ENCODE results near the gene RALGAPA1.

The RALGAPA1 gene

GRCh38 chr14:35551081-35551480, 258.0 kb downstream of the RALGAPA1 start:
- no peak for DNase-seq

GRCh38 chr14:35549551-35549950, 259.5 kb downstream of the RALGAPA1 start:
- no peak for DNase-seq

GRCh38 chr14:35543006-35543405, 266.1 kb downstream of the RALGAPA1 start:
- no peak for DNase-seq

DNA sequence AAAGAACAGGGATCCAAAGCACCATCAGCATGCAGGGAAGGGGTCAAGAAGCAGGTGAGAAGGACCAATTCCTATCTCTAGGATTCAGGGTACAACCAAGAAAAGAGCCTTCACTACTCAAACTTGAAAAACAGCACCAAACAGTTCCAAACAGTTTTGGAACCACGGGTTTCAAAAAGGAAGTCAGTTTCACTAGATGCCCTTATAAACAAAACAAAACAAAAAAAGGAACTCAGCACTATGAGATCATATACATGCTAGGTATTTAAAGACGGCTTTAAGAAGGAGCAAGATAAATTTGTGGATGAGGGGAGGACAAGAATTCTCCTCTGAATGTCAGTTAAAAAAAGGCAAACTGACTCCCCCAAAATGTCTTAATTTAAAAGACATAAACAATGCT, 269.1 kb downstream of the RALGAPA1 start:
- DNase-seq: no peak

GRCh38 chr14:35535483-35536112, 273.5 kb downstream of the RALGAPA1 start:
- DNase-seq: peak in 11 of 58 donors; percentile 4 to 49 (median 17)

DNA sequence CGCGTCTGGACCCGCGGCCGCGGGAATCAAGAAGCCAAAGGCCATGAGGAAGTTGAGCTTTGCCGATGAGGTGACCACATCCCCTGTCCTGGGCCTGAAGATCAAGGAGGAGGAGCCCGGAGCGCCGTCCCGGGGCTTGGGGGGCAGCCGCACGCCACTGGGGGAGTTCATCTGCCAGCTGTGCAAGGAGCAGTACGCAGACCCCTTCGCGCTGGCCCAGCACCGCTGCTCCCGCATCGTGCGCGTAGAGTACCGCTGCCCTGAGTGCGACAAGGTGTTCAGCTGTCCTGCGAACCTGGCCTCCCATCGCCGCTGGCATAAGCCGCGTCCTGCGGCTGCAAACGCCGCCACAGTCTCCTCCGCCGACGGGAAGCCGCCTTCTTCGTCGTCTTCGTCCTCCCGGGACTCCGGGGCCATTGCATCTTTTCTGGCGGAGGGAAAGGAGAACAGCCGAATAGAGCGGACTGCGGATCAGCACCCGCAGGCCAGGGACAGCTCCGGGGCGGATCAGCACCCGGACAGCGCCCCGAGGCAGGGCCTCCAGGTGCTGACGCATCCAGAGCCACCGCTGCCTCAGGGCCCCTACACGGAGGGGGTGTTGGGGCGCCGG, 274.1 kb downstream of the RALGAPA1 start:
- DNase-seq: peak in 34 of 58 donors; percentile 3 to 49 (median 21)

DNA sequence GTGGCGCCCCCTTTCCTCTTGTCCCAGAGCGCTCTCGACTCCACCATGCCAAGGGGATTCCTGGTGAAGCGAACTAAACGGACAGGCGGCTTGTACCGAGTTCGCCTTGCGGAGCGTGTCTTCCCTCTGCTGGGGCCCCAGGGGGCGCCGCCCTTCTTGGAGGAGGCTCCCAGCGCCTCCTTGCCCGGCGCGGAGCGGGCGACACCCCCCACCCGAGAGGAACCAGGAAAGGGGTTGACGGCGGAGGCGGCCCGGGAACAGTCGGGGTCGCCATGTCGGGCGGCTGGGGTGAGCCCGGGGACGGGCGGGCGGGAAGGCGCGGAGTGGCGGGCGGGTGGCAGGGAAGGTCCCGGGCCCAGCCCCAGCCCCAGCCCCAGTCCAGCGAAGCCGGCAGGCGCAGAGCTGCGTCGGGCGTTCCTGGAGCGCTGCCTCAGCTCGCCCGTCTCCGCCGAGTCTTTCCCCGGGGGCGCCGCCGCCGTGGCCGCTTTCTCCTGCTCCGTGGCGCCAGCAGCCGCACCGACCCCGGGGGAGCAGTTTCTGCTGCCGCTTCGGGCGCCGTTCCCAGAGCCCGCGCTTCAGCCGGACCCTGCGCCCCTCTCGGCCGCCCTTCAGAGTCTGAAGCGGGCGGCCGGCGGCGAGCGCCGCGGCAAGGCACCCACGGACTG, 274.8 kb downstream of the RALGAPA1 start:
- DNase-seq: peak in 7 of 58 donors; percentile 5 to 60 (median 40)

- peak in 52 of 58 donors; percentile 1 to 80 (median 40) for DNase-seq
Measured at GRCh38 chr14:35533357-35534207, 275.5 kb downstream of the RALGAPA1 start, which contains the start of gene INSM2. Gene INSM2 (plus strand): TSS chr14:35534164. CDS start chr14:35534253, 89 bp downstream.

GRCh38 chr14:35532783-35533356, 276.2 kb downstream of the RALGAPA1 start:
- DNase-seq: no peak

DNA sequence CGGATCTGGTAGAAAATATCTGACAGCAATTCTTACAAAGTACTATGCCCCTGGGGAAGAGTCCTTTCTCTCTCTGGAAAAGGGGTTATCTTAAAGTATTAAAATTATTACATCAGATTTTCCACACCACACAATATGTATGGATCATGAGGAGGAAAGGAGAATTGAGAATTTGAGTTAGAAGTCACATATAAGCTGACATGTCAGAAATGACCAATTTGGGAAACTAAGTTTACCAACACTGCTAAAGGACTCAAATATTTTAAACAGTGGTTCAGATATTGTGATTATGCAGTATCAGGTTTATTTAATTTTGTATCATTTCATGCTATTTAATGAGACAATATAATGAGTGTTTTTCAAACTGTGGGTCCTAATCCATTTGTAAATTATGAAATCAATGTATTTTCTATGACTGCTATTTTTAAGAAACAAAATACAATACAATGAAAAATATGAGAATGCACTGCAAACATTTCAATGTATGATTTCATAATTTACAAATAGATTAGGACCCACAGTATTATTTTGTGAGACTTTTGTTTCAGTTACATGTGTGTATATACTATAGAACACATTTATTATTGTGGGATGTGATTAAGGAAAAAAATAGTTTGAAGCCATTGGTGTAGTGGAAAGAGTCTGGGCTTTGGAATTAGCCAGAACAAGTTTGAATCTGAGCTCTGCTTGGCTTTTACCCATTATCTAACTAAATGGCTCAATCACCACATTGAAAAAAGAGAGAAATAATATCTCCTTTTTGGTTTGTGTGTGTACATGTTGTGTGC, 276.9 kb downstream of the RALGAPA1 start:
- DNase-seq: no peak

GRCh38 chr14:35526962-35527361, 282.1 kb downstream of the RALGAPA1 start:
- DNase-seq: no peak

GRCh38 chr14:35525695-35526094, 283.4 kb downstream of the RALGAPA1 start:
- DNase-seq: no peak

- DNase-seq: no peak
Measured at GRCh38 chr14:35519986-35520385, 289.1 kb downstream of the RALGAPA1 start.

GRCh38 chr14:35515916-35516315, 293.2 kb downstream of the RALGAPA1 start:
- DNase-seq: no peak

DNA sequence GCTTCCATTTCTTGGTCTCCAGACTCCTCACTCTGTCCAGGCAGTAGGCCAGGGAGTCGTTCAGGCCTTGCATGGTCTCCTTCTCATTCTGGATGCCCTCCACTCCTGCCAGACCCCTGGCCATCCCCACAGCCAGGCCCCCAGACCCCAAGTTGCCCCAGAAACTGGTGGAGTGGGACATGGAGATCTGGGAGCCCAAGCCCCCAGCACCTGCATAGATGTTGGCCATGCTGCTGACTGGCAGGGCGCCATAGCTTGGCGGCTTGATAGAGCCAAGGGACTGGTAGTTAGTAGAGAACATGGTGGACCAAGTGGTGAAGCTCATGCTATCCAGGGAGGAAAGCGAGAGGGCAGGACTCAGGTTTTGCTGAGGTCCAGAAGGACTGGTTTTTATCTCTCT, 296.3 kb downstream of the RALGAPA1 start:
- DNase-seq: no peak

GRCh38 chr14:35509846-35510245, 299.2 kb downstream of the RALGAPA1 start:
- DNase-seq: no peak

GRCh38 chr14:35506927-35507326, 302.2 kb downstream of the RALGAPA1 start:
- no peak for DNase-seq

DNA sequence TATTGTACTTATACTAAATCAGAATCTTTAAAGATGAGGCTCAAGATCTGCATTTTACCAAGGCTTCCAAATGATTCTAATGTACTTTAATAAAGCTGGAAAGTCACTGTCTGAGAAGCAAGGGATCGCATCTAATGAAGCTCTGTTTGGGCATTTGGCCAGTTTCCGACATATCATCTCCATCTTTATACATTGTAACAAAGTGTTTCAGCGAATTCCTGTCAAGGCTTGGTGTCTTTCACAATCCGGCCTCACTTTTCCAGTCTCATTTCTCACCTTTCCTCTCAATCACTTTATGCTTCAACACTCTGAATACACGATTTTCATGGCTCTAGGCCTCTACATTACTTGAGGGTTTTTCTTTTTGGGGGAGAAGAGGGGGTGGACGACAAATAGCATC, 302.6 kb downstream of the RALGAPA1 start:
- DNase-seq: no peak

- DNase-seq: no peak
Measured at GRCh38 chr14:35504260-35504659, 304.8 kb downstream of the RALGAPA1 start.

DNA sequence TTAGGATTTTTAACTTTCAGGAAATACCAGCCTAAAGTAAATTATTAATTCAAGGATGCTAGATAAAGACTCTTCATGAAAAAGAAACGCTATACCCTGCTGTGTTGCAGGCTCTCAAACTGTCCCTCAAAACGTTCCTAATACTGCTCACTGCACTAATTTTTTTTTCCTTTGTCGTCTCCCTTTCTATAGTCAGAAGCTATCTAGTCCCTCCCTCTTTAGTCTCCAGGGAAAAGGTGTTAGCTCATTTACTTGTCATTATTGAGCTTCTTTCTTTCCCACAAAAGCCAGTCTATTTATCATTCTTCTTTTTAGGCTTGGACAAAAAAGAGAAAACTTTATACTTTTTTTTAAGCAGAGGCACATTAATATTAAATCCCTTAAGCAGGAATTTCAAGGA, 305.4 kb downstream of the RALGAPA1 start:
- no peak for DNase-seq

All from anterior cingulate cortex (tissue), 58 donors.